SH-SY5Y (cell line): ENCODE measurements around the gene TMEM87B.

Source experiments
- GATA2 ChIP-seq: IDR thresholded peaks from 2 replicates; pipeline ENCODE4 v1.6.1; 2011; ENCODE audit warnings: mild to moderate bottlenecking, low read depth, low read length
- GATA3 ChIP-seq: IDR thresholded peaks from 2 replicates; pipeline ENCODE4 v1.6.1; 2011; ENCODE audit warnings: low read depth, mild to moderate bottlenecking, low read length, moderate library complexity

DNA sequence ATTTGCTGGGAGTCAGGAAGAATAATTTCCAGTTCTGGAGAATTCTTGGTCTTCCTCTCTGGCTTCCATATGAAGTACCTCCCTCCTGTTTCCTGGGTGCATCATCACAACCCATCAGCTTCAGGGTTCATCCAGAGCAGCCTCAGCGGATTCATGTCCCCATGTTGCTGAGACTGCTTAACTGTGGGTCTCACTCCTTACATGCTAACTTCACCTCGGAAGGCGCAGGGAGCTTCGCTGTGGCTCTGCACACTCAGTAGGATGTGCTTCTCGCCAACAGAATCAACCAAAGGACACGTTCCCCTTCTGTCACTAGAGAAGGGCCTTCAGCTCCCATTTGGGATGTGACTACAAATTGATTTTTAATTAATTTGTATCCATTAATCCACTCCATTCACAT, 107.3 kb downstream of the TMEM87B start:
- no peak for TF ChIP-seq GATA2
- no peak for TF ChIP-seq GATA3
